Measurements from ENCODE around the gene IGSF3.

DNA sequence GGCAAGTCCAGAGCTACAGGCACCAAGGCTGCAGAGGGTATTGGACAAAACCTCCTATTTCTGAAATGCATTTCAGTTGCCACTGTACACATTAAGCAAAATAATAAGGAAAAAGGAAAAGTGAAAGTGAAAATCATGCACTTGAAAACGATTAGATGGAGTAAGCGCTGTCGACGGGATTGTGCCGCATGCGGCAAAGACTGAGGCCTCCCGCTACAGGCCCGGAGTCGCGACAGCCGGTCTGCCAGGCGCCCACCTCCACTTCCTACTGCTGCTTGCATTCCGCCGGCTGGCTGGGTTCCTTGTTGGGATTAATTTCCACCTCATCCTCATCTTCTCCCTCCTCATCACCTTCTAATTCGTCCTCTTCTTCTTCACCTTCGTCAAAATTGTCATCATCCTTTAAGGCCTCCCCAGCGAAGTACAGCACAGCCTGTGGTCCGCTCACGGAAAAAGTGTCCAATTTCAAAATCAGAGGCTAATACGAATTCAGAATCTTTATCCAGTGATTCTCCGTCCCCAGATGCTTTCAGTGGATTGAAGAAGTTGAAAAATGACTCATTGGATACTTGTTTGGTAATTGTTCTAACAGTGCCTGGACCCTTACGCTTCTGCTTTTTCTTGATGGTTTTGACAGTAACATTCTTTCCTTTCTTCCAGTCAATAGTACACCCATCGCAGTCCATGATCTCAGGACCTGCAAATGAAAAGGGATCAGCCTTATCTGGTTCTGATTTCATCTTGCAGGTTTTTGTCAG lies 134.7 kb downstream of the IGSF3 start:
- TF ChIP-seq, protein P1, sequence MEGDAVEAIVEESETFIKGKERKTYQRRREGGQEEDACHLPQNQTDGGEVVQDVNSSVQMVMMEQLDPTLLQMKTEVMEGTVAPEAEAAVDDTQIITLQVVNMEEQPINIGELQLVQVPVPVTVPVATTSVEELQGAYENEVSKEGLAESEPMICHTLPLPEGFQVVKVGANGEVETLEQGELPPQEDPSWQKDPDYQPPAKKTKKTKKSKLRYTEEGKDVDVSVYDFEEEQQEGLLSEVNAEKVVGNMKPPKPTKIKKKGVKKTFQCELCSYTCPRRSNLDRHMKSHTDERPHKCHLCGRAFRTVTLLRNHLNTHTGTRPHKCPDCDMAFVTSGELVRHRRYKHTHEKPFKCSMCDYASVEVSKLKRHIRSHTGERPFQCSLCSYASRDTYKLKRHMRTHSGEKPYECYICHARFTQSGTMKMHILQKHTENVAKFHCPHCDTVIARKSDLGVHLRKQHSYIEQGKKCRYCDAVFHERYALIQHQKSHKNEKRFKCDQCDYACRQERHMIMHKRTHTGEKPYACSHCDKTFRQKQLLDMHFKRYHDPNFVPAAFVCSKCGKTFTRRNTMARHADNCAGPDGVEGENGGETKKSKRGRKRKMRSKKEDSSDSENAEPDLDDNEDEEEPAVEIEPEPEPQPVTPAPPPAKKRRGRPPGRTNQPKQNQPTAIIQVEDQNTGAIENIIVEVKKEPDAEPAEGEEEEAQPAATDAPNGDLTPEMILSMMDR (conservative IDR thresholded peaks at IDR 0.05 in 1 of 2, IDR thresholded peaks at IDR 0.05 in 1 of 2; ENCODE audit: low read depth in 1 of 2, low read length in 2 of 2), result no peak
- no peak for TF ChIP-seq EZH2 (IDR thresholded peaks at IDR 0.05; ENCODE audit: low read length, missing control alignments)
